ENCODE data around the gene SLC35G1. TPM values are rescaled to one million over a fixed set of nuclear protein-coding genes. Genes with fewer than 3 reads are reported as not detected.

SLC35G1 gene
- total and polyA plus RNA-seq, 2 of the 13 experiments (the other 11 are each of a cell fraction or from before 2014, with no cell fraction given): 2.5 to 4.5 TPM

- TF ChIP-seq ZHX2 (IDR thresholded peaks at IDR 0.05; ENCODE audit: low read depth) (no peak), ZHX2 (CRISPR knock-in tag; IDR thresholded peaks at IDR 0.05; ENCODE audit: borderline replicate concordance) (peak; percentile 45; the same call in 1 of the 2 replicates), ZNF460 (CRISPR knock-in tag; IDR thresholded peaks at IDR 0.05; ENCODE audit: borderline replicate concordance) (no peak), POLR2G (IDR thresholded peaks at IDR 0.05; ENCODE audit: low read depth, low read length) (peak; percentile 76), MIXL1 (CRISPR knock-in tag; IDR thresholded peaks at IDR 0.05) (no peak), SATB2 (CRISPR knock-in tag; IDR thresholded peaks at IDR 0.05) (no peak), MATR3 (CRISPR knock-in tag; IDR thresholded peaks at IDR 0.05) (no peak), ZNF33B (CRISPR knock-in tag; IDR thresholded peaks at IDR 0.05) (no peak), RFX1 (IDR thresholded peaks at IDR 0.05) (no peak), PHF8 (CRISPR knock-in tag; IDR thresholded peaks at IDR 0.05) (peak; percentile 59), ZNF766 (CRISPR knock-in tag; IDR thresholded peaks at IDR 0.05; ENCODE audit: borderline replicate concordance) (0 out of 2 replicates have a peak, but pooled peaks have one; percentile 20), ZNF740 (CRISPR knock-in tag; IDR thresholded peaks at IDR 0.05) (no peak), SNAPC2 (CRISPR knock-in tag; IDR thresholded peaks at IDR 0.05) (no peak), MED8 (CRISPR knock-in tag; IDR thresholded peaks at IDR 0.05; ENCODE audit: insufficient replicate concordance) (peak; percentile 34), POLR2AphosphoS5 (IDR thresholded peaks at IDR 0.05; ENCODE audit: low read depth, low read length) (0 out of 2 replicates have a peak, but pooled peaks have one; percentile 35), ZBTB33 (CRISPR knock-in tag; IDR thresholded peaks at IDR 0.05) (no peak), RNF2 (conservative IDR thresholded peaks at IDR 0.05; ENCODE audit: low read depth) (no peak), ESRRA (CRISPR knock-in tag; IDR thresholded peaks at IDR 0.05; ENCODE audit: low read depth) (no peak), ZNF326 (CRISPR knock-in tag; IDR thresholded peaks at IDR 0.05; ENCODE audit: borderline replicate concordance) (no peak), POLR2A (IDR thresholded peaks at IDR 0.05; ENCODE audit: insufficient read depth in 1 of 2, low read depth in 2 of 2, low read length in 2 of 2) (peak; percentile 32 to 80; a peak in 3 of 4 replicates), ZNF329 (CRISPR knock-in tag; IDR thresholded peaks at IDR 0.05; ENCODE audit: low read depth) (no peak), HOXA7 (CRISPR knock-in tag; IDR thresholded peaks at IDR 0.05) (no peak)
These were observed at the start of gene SLC35G1 (continued) for GRCh38 chr10:93893646-93894515.

All from HepG2 (cell line).